DMS153 treated with DMSO at 0.1 percent for 48 hours (cell line): ENCODE measurements around the gene GDF11.
A peak's percentile ranks its signal among the peaks of the same experiment; 100 is the strongest.

Source experiments
- DNase-seq: peaks from one replicate; lab custom pipeline; 2025; ENCODE audit not compliant: unreplicated experiment; lab: John Stamatoyannopoulos, UW

The GDF11 gene

GRCh38 chr12:55742719-55743405 lies at the start of gene GDF11:
TSS of gene GDF11 (plus strand) at chr12:55743122. CDS start at chr12:55743317, 195 bp downstream.
- peak; percentile 56 for DNase-seq

- no peak for DNase-seq
Observed at GRCh38 chr12:55693323-55694187, 49.4 kb upstream of the GDF11 start.

- DNase-seq = no peak
Observed at GRCh38 chr12:55694188-55694515, 48.8 kb upstream of the GDF11 start.

- no peak for DNase-seq
Observed at GRCh38 chr12:55694651-55695050, 48.3 kb upstream of the GDF11 start.

- no peak for DNase-seq
Observed at GRCh38 chr12:55695349-55695748, 47.6 kb upstream of the GDF11 start.

- no peak for DNase-seq
Observed at GRCh38 chr12:55696141-55696540, 46.8 kb upstream of the GDF11 start.

GRCh38 chr12:55696796-55697462 lies 46.0 kb upstream of the GDF11 start:
- DNase-seq = no peak

GRCh38 chr12:55697686-55698085 lies 45.2 kb upstream of the GDF11 start:
- DNase-seq = no peak

GRCh38 chr12:55698241-55698955 lies 44.5 kb upstream of the GDF11 start:
- no peak for DNase-seq

- DNase-seq = no peak
Observed at GRCh38 chr12:55698965-55699364, 44.0 kb upstream of the GDF11 start.

GRCh38 chr12:55699471-55700055 lies 43.4 kb upstream of the GDF11 start:
- DNase-seq = no peak

- no peak for DNase-seq
Observed at GRCh38 chr12:55700255-55701018, 42.5 kb upstream of the GDF11 start.

GRCh38 chr12:55702861-55703260 lies 40.1 kb upstream of the GDF11 start:
- DNase-seq = no peak

GRCh38 chr12:55703288-55703687 lies 39.6 kb upstream of the GDF11 start:
- no peak for DNase-seq

GRCh38 chr12:55703901-55704761 lies 38.8 kb upstream of the GDF11 start:
- DNase-seq = no peak

- DNase-seq = no peak
Observed at GRCh38 chr12:55704824-55705718, 37.9 kb upstream of the GDF11 start.

GRCh38 chr12:55705782-55706402 lies 37.0 kb upstream of the GDF11 start:
- no peak for DNase-seq
